A549 (cell line): Measurements from ENCODE around the gene ARMCX6. TPM values are rescaled to one million over a fixed set of nuclear protein-coding genes. Genes with fewer than 3 reads are reported as not detected.
A peak's percentile ranks its signal among the peaks of the same experiment; 100 is the strongest.

ENCODE experiments used
- ATAC-seq, 2 experiments: fragments of 200-7000 bp in 1 of 2; fragments of >200 bp in 1 of 2; cut with Nextera tagmentation in 1 of 2; cut with Tn5 transposase in 1 of 2; 3 replicates each; pipeline versions ENCODE4 v1.8.0 to v1.9.1; 2018 to 2020; ENCODE audit warnings: mild to moderate bottlenecking in 1 of 2, moderate library complexity in 1 of 2
- CTCF ChIA-PET: fragments of 300-600 bp; sonication (Branson Sonifier 250); formaldehyde crosslinking; extraction: SDS; loops from one replicate; lab custom pipeline; 2021; ENCODE audit warnings: antibody characterized with exemption, inconsistent platforms; lab: Yijun Ruan, JAX
- POLR2A ChIA-PET: fragments of 350-600 bp; formaldehyde crosslinking; extraction: SDS; loops from one replicate; lab custom pipeline; 2021; ENCODE audit warnings: antibody characterized with exemption, inconsistent platforms; lab: Yijun Ruan, JAX
- DNase-seq, 2 experiments: peaks; one replicate each; pipeline versions ENCODE4 v3.0.0 to v3.0.0-alpha.2; 2011 to 2016; ENCODE audit warnings: low read depth in 1 of 2, low spot score in 1 of 2
- FAIRE-seq: peaks from 2 replicates; lab custom pipeline; 2011; peaks lifted over from hg19 to GRCh38; lab: Jason Lieb, UNC
- H3K27ac ChIP-seq, 2 experiments: fragments of >200 bp; sonication (Bioruptor Twin); formaldehyde crosslinking; 3 replicates each; pipeline ENCODE4 v1.5.1; 2016 to 2017
- H3K4me1 ChIP-seq: fragments of >200 bp; sonication (Bioruptor Twin); formaldehyde crosslinking; 3 replicates; pipeline ENCODE4 v1.6.1; 2016
- H3K4me2 ChIP-seq: fragments of >200 bp; sonication (Bioruptor Twin); formaldehyde crosslinking; 3 replicates; pipeline ENCODE4 v1.6.1; 2016
- H3K4me3 ChIP-seq: fragments of >200 bp; sonication (Bioruptor Twin); formaldehyde crosslinking; 3 replicates; pipeline ENCODE4 v1.5.1; 2016
- H3K9me3 ChIP-seq: fragments of >200 bp; sonication (Bioruptor Twin); formaldehyde crosslinking; 3 replicates; pipeline ENCODE4 v1.6.1; 2016
- CBX8 ChIP-seq: fragments of 200-600 bp; sonication (generic); IDR thresholded peaks from 2 replicates; pipeline ENCODE4 v1.6.1; 2016
- KDM5A ChIP-seq: fragments of 200-600 bp; sonication (generic); IDR thresholded peaks from 2 replicates; pipeline ENCODE4 v1.6.1; 2016; ENCODE audit warnings: antibody characterized with exemption, mild to moderate bottlenecking
- NPAS2 ChIP-seq: fragments of 250-450 bp; sonication (Bioruptor Pico); IDR thresholded peaks from 2 replicates; pipeline ENCODE4 v1.8.0; 2022; ENCODE audit warnings: mild to moderate bottlenecking, moderate library complexity, borderline replicate concordance
- RAD21 ChIP-seq, 2 experiments: fragments of >200 bp in 1 of 2; sonication (Bioruptor Twin) in 1 of 2; formaldehyde crosslinking in 1 of 2; IDR thresholded peaks in 1 of 2; conservative IDR thresholded peaks in 1 of 2; 2 replicates in 1 of 2; 3 replicates in 1 of 2; pipeline ENCODE4 v1.6.1; 2012 to 2018; ENCODE audit warnings: inconsistent platforms in 1 of 2
- RFX5 ChIP-seq: fragments of 450-650 bp; IDR thresholded peaks from 2 replicates; pipeline ENCODE4 v1.7.1; 2014; ENCODE audit warnings: antibody characterized with exemption, mild to moderate bottlenecking, moderate library complexity
- SMC3 ChIP-seq: fragments of >200 bp; sonication (Bioruptor Twin); formaldehyde crosslinking; IDR thresholded peaks from 3 replicates; pipeline ENCODE4 v1.6.1; 2018; ENCODE audit warnings: inconsistent platforms
- ZFP36 ChIP-seq: fragments of 450-650 bp; IDR thresholded peaks from 2 replicates; pipeline ENCODE4 v1.6.1; 2014; ENCODE audit warnings: borderline replicate concordance; ENCODE audit not compliant: partially characterized antibody
- WGBS: methylation state at CpG from one replicate; pipeline ENCODE4 v1.1.6; 2017; ENCODE audit errors: missing lambda C conversion rate; 5-methylcytosine and 5-hydroxymethylcytosine counted together
- polyA plus RNA-seq, 4 experiments: library from polyadenylated mRNA; depleted of rRNA in 3 of 4; stranded (reverse); fragments of >200 nt; fragmentation: RNase III in 1 of 4; extraction: RNeasy Plus Mini Kit Qiagen cat#74134 plus additional on column Dnase treatment in 1 of 4; gene quantifications; 2 replicates in 3 of 4; 3 replicates in 1 of 4; pipeline ENCODE4 v1.2.3, GENCODE V29; 2011 to 2017
- small RNA-seq, 6 experiments: library from RNA; depleted of rRNA; stranded (forward); fragments of <200 nt; gene quantifications; one replicate each; pipeline ENCODE3, GENCODE V24; 2012
- TF ChIP-seq, protein P1 (sequence below): IDR thresholded peaks from 2 replicates; pipeline ENCODE4 v1.6.1; 2012; ENCODE audit warnings: low read depth, borderline replicate concordance
- TF ChIP-seq, protein P2 (sequence below): fragments of 250-450 bp; sonication (Bioruptor Pico); IDR thresholded peaks from 2 replicates; pipeline ENCODE4 v1.5.0; 2020; ENCODE audit warnings: low read depth, mild to moderate bottlenecking, moderate library complexity
- TF ChIP-seq, protein P3 (sequence below): fragments of >200 bp; sonication (Bioruptor Twin); formaldehyde crosslinking; IDR thresholded peaks from 3 replicates; pipeline ENCODE4 v1.5.1; 2016

The ARMCX6 gene
- polyA plus RNA-seq, 2 of the 4 experiments (the other 2 are of a cell fraction): 40.6 to 54.8 TPM

DNA sequence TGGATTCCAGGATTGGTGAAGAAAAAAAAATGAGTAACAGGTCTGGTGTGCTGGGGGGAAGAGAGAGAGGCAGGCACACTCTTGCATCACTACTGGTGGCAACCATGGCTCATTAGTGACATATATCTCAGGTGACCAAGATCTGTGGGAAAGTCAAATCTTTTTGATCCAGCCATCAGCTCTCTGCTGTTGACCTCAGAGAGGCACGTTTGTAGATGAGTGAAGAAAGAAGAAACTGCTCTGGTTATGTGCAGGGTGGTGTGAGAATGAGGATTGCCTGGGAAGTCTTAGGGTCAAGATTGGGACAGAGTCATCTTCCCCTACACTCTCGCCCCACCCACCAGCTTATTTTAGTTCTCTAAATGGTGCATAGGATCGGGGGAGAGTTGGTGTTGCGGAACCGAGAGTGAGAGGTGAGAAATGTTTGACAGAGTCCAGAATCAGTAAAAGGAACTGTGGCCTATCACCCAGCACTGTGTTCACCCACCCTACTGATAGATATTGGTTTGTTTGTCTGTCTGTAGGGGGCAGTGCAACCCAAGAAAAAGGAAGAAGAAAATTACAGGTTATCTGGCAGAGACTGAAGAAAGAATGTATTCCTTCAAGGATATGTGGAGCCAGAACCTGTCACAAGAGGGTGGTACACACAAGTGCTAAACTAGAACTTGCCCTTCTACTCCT lies 21.9 kb downstream of the ARMCX6 start:
- no peak overlapping the region for H3K4me2 ChIP-seq
- FAIRE-seq (peak; percentile 59), ATAC-seq (peak; percentile 88 to 94; a peak in 5 of 6 replicates), DNase-seq (peak; percentile 40 to 72)
- H3K4me1 ChIP-seq: no peaks in the 10 kb centered on the region
- no peaks in the 10 kb centered on the region for H3K9me3 ChIP-seq
- 0% methylated on average over 5 of the region's 5 CpGs for WGBS
- H3K27ac ChIP-seq: no peak overlapping the region
- no peak overlapping the region for H3K4me3 ChIP-seq
- CTCF ChIA-PET: interaction anchor here (0.7 to 1.8 kb wide), 9 partner anchors 9 to 215 kb away, joined by 3 to 7 read pairs (median 3); no protein-coding TSS in a partner anchor
- POLR2A ChIA-PET: no interaction called here
- TF ChIP-seq SMC3 (peak; percentile 62; the same call in 2 of the 3 replicates), NPAS2 (CRISPR knock-in tag) (no peak), RAD21 (conservative IDR thresholded peaks at IDR 0.05 in 1 of 2, IDR thresholded peaks at IDR 0.05 in 1 of 2) (peak; percentile 77 to 80), ZFP36 (no peak), CBX8 (no peak), RFX5 (no peak), KDM5A (no peak)
- TF ChIP-seq, protein P1, sequence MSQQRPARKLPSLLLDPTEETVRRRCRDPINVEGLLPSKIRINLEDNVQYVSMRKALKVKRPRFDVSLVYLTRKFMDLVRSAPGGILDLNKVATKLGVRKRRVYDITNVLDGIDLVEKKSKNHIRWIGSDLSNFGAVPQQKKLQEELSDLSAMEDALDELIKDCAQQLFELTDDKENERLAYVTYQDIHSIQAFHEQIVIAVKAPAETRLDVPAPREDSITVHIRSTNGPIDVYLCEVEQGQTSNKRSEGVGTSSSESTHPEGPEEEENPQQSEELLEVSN: no peak
- TF ChIP-seq, protein P2, sequence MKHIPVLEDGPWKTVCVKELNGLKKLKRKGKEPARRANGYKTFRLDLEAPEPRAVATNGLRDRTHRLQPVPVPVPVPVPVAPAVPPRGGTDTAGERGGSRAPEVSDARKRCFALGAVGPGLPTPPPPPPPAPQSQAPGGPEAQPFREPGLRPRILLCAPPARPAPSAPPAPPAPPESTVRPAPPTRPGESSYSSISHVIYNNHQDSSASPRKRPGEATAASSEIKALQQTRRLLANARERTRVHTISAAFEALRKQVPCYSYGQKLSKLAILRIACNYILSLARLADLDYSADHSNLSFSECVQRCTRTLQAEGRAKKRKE (CRISPR knock-in tag): no peak
- TF ChIP-seq, protein P3, sequence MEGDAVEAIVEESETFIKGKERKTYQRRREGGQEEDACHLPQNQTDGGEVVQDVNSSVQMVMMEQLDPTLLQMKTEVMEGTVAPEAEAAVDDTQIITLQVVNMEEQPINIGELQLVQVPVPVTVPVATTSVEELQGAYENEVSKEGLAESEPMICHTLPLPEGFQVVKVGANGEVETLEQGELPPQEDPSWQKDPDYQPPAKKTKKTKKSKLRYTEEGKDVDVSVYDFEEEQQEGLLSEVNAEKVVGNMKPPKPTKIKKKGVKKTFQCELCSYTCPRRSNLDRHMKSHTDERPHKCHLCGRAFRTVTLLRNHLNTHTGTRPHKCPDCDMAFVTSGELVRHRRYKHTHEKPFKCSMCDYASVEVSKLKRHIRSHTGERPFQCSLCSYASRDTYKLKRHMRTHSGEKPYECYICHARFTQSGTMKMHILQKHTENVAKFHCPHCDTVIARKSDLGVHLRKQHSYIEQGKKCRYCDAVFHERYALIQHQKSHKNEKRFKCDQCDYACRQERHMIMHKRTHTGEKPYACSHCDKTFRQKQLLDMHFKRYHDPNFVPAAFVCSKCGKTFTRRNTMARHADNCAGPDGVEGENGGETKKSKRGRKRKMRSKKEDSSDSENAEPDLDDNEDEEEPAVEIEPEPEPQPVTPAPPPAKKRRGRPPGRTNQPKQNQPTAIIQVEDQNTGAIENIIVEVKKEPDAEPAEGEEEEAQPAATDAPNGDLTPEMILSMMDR: peak; percentile 71

Small RNA genes within 50 kb of the gene (small RNA-seq; reads per million reads assigned to genes)
- gene RNU6-30P: 0 to 8.2 (median 1.00) reads per million in 6 experiments

Other genes starting within 250 kb of the ARMCX6 start
- 0.05 and 0.26 TPM in 2 replicates for gene BTK, start 231.8 kb downstream of the ARMCX6 start, polyA plus RNA-seq (2011; rRNA removed)
- gene BTK, start 231.8 kb downstream of the ARMCX6 start, polyA plus RNA-seq (2017; fragmentation: RNase III; extraction: RNeasy Plus Mini Kit Qiagen cat#74134 plus additional on column Dnase treatment): 0.05 to 0.20 TPM (median 0.18 TPM) in 3 replicates
- gene RPL36A, start 227.0 kb downstream of the ARMCX6 start, polyA plus RNA-seq (2011; rRNA removed): 2,853 and 3,171 TPM in 2 replicates
- 2,347 to 2,811 TPM (median 2,529 TPM) in 3 replicates for gene RPL36A, start 227.0 kb downstream of the ARMCX6 start, polyA plus RNA-seq (2017; fragmentation: RNase III; extraction: RNeasy Plus Mini Kit Qiagen cat#74134 plus additional on column Dnase treatment)
- gene GLA, start 210.1 kb downstream of the ARMCX6 start, polyA plus RNA-seq (2011; rRNA removed): 184 and 186 TPM in 2 replicates
- gene GLA, start 210.1 kb downstream of the ARMCX6 start, polyA plus RNA-seq (2017; fragmentation: RNase III; extraction: RNeasy Plus Mini Kit Qiagen cat#74134 plus additional on column Dnase treatment): 136 to 148 TPM (median 147 TPM) in 3 replicates
- 50.1 and 55.4 TPM in 2 replicates for gene HNRNPH2, start 209.8 kb downstream of the ARMCX6 start, polyA plus RNA-seq (2011; rRNA removed)
- gene HNRNPH2, start 209.8 kb downstream of the ARMCX6 start, polyA plus RNA-seq (2017; fragmentation: RNase III; extraction: RNeasy Plus Mini Kit Qiagen cat#74134 plus additional on column Dnase treatment): 74.9 to 88.0 TPM (median 86.5 TPM) in 3 replicates
- 1.3 and 1.4 TPM in 2 replicates for gene ARMCX4, start 132.5 kb downstream of the ARMCX6 start, polyA plus RNA-seq (2011; rRNA removed)
- 1.2 to 2.0 TPM (median 1.6 TPM) in 3 replicates for gene ARMCX4, start 132.5 kb downstream of the ARMCX6 start, polyA plus RNA-seq (2017; fragmentation: RNase III; extraction: RNeasy Plus Mini Kit Qiagen cat#74134 plus additional on column Dnase treatment)
- 0.89 and 1.0 TPM in 2 replicates for gene ARMCX1, start 67.5 kb downstream of the ARMCX6 start, polyA plus RNA-seq (2011; rRNA removed)
- 0.29 to 0.48 TPM (median 0.40 TPM) in 3 replicates for gene ARMCX1, start 67.5 kb downstream of the ARMCX6 start, polyA plus RNA-seq (2017; fragmentation: RNase III; extraction: RNeasy Plus Mini Kit Qiagen cat#74134 plus additional on column Dnase treatment)
- 28.0 and 33.0 TPM in 2 replicates for gene ARMCX3, start 5.2 kb upstream of the ARMCX6 start, polyA plus RNA-seq (2011; rRNA removed)
- gene ARMCX3, start 5.2 kb upstream of the ARMCX6 start, polyA plus RNA-seq (2017; fragmentation: RNase III; extraction: RNeasy Plus Mini Kit Qiagen cat#74134 plus additional on column Dnase treatment): 29.4 to 37.5 TPM (median 35.4 TPM) in 3 replicates
- 0.13 and 0.15 TPM in 2 replicates for gene ARMCX2, start 41.9 kb upstream of the ARMCX6 start, polyA plus RNA-seq (2011; rRNA removed)
- gene ARMCX2, start 41.9 kb upstream of the ARMCX6 start, polyA plus RNA-seq (2017; fragmentation: RNase III; extraction: RNeasy Plus Mini Kit Qiagen cat#74134 plus additional on column Dnase treatment): 0.08 TPM in 1 of 3 replicates, not detected in the others